Transverse colon (tissue), 4 donors: ENCODE measurements around the gene IGSF3.
"Not testable (repeated sequence)": the region's sequence is repeated elsewhere in the genome, so short reads cannot be mapped to it uniquely, and the experiment has no call there.

Experiments
- EP300 ChIP-seq: sonication (generic); formaldehyde crosslinking; IDR thresholded peaks from one replicate; pipeline ENCODE4 v1.6.1; 2017; ENCODE audit warnings: antibody characterized with exemption, low read depth
- POLR2A ChIP-seq: fragments of 450-650 bp; IDR thresholded peaks from one replicate; pipeline ENCODE4 v1.6.1; 2016; ENCODE audit warnings: antibody characterized with exemption, mild to moderate bottlenecking, moderate library complexity
- POLR2AphosphoS5 ChIP-seq, 3 donors: sonication (generic); formaldehyde crosslinking; IDR thresholded peaks; one replicate each; pipeline ENCODE4 v1.6.1; 2016; ENCODE audit warnings: antibody characterized with exemption in 3 of 3
- TF ChIP-seq, protein P1 (sequence below), 5 experiments: fragments of 200-600 bp in 3 of 5; fragments of 450-650 bp in 2 of 5; sonication (generic) in 3 of 5; IDR thresholded peaks; 1 replicate in 2 of 5; 2 replicates in 3 of 5; pipeline ENCODE4 v1.5.1; 2016 to 2017; ENCODE audit warnings: antibody characterized with exemption in 5 of 5, inconsistent platforms in 3 of 5, mild to moderate bottlenecking in 2 of 5, moderate library complexity in 1 of 5

DNA sequence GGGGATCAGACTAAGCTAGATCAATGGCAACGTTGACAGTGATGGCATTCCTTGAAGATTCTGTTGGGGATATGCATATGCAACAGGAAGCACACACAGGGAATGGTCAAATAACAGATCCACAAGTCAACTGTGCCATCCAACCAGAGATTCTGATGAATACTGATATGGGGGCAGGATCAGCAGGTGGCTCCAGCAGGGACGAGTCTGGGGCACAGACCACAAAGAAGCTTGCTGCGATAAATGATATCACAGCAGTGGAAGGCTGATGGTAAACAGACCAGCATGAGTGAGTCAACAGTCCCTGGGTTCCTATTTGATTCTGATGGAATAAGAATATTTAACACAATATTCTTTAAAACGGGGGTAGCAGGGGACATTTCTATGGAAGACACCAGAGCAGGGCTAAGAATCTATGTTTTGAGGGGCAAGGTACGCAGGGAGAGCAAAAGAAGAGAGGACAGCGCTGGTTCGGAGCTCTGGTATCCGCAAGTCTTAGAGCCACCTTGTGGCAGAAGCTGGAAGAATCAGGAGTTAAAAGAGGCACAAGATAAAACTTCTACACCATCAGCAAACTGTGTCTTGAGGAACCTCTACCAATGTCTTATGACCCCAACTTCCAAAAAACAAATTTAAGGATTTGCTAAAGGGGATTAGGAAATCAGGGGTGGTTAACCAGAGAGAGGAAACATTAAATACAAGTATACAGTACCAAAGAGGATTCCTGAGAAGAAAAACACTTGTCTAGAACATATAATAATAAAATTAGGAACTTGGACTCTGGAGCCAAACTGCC lies 71.4 kb downstream of the IGSF3 start:
- not testable (repeated sequence) for TF ChIP-seq EP300; POLR2AphosphoS5 (IDR thresholded peaks at IDR 0.05); POLR2A
- TF ChIP-seq, protein P1, sequence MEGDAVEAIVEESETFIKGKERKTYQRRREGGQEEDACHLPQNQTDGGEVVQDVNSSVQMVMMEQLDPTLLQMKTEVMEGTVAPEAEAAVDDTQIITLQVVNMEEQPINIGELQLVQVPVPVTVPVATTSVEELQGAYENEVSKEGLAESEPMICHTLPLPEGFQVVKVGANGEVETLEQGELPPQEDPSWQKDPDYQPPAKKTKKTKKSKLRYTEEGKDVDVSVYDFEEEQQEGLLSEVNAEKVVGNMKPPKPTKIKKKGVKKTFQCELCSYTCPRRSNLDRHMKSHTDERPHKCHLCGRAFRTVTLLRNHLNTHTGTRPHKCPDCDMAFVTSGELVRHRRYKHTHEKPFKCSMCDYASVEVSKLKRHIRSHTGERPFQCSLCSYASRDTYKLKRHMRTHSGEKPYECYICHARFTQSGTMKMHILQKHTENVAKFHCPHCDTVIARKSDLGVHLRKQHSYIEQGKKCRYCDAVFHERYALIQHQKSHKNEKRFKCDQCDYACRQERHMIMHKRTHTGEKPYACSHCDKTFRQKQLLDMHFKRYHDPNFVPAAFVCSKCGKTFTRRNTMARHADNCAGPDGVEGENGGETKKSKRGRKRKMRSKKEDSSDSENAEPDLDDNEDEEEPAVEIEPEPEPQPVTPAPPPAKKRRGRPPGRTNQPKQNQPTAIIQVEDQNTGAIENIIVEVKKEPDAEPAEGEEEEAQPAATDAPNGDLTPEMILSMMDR (IDR thresholded peaks at IDR 0.05): peak; percentile 40 to 68 (median 59)
